K562 (cell line): ENCODE measurements around the gene FKBP15. TPM values are rescaled to one million over a fixed set of nuclear protein-coding genes. Genes with fewer than 3 reads are reported as not detected.

ENCODE experiments used
- BCL6 ChIP-seq: fragments of 250-450 bp; sonication (Bioruptor Pico); IDR thresholded peaks from 2 replicates; pipeline ENCODE4 v1.4.0; 2020
- FOXP1 ChIP-seq: sonication (generic); formaldehyde crosslinking; IDR thresholded peaks from 2 replicates; pipeline ENCODE4 v1.8.0; 2022; ENCODE audit warnings: mild to moderate bottlenecking, missing genetic modification reagents
- HDAC8 ChIP-seq: fragments of 450-650 bp; IDR thresholded peaks from 2 replicates; pipeline ENCODE4 v1.6.1; 2016; ENCODE audit warnings: mild to moderate bottlenecking, missing genetic modification characterization, moderate library complexity, missing compliant biosample characterization
- HIVEP1 ChIP-seq: fragments of 250-450 bp; sonication (Bioruptor Pico); IDR thresholded peaks from 2 replicates; pipeline ENCODE4 v1.4.0; 2020; ENCODE audit warnings: mild to moderate bottlenecking
- HNRNPK ChIP-seq: fragments of 200-400 bp; formaldehyde crosslinking; IDR thresholded peaks from one replicate; pipeline ENCODE4 v1.6.1; 2018; ENCODE audit warnings: mild to moderate bottlenecking, low read depth, low read length; ENCODE audit not compliant: poor library complexity, severe bottlenecking
- JUN ChIP-seq, 2 experiments: sonication (generic) in 1 of 2; formaldehyde crosslinking in 1 of 2; IDR thresholded peaks; 2 replicates each; pipeline versions ENCODE4 v1.6.1 to v1.8.0; 2012 to 2022; ENCODE audit warnings: borderline replicate concordance in 2 of 2, mild to moderate bottlenecking in 2 of 2, improper control_type of control experiment in 1 of 2, low read depth in 1 of 2, low read length in 1 of 2, missing genetic modification reagents in 1 of 2
- KLF6 ChIP-seq: fragments of 250-450 bp; sonication (Bioruptor Pico); IDR thresholded peaks from 2 replicates; pipeline ENCODE4 v1.4.0; 2020; ENCODE audit warnings: mild to moderate bottlenecking, moderate library complexity, borderline replicate concordance
- NR4A1 ChIP-seq, 2 experiments: fragments of 250-450 bp in 1 of 2; fragments of 450-650 bp in 1 of 2; sonication (Bioruptor Pico) in 1 of 2; IDR thresholded peaks; 2 replicates each; pipeline versions ENCODE4 v1.4.0 to v1.6.1; 2016 to 2020; ENCODE audit warnings: mild to moderate bottlenecking in 2 of 2, missing compliant biosample characterization in 1 of 2, missing genetic modification characterization in 1 of 2, moderate library complexity in 1 of 2
- RFX7 ChIP-seq: fragments of 250-450 bp; sonication (Bioruptor Pico); IDR thresholded peaks from 2 replicates; pipeline ENCODE4 v1.5.1; 2021; ENCODE audit warnings: mild to moderate bottlenecking
- WHSC1 ChIP-seq: IDR thresholded peaks from one replicate; pipeline ENCODE4 v1.6.1; 2012; ENCODE audit warnings: low read length, control low read depth, inconsistent platforms
- polyA plus RNA-seq, 8 experiments: library from polyadenylated mRNA; depleted of rRNA in 4 of 8; stranded (reverse) in 5 of 8; unstranded in 3 of 8; fragments of >200 nt; fragmentation: Nextera tagmentation in 2 of 8; fragmentation: Illumina TruSeq in 1 of 8; extraction: Ambion mirVana in 2 of 8; extraction: Trizol in 1 of 8; gene quantifications; 2 replicates each; pipeline versions ENCODE4 v1.2.1 to v1.2.3, GENCODE V29; 2011 to 2014; ENCODE audit warnings: inconsistent platforms in 1 of 8, missing spikeins in 1 of 8
- total RNA-seq, 7 experiments: library from RNA; depleted of rRNA in 6 of 7; stranded (reverse); fragments of >200 nt in 6 of 7; fragmentation: Illumina TruSeq in 2 of 7; extraction: Trizol in 2 of 7; gene quantifications; 2 replicates each; pipeline versions ENCODE4 v1.2.1 to v1.2.3, GENCODE V29; 2011 to 2021; ENCODE audit warnings: low replicate concordance in 1 of 7
- TF ChIP-seq, protein P1 (sequence below), 2 experiments: fragments of 450-650 bp; formaldehyde crosslinking in 1 of 2; IDR thresholded peaks; 2 replicates each; pipeline versions ENCODE4 v1.4.0 to v1.6.1; 2014 to 2020; ENCODE audit warnings: mild to moderate bottlenecking in 2 of 2, borderline replicate concordance in 1 of 2, low read depth in 1 of 2
- TF ChIP-seq, protein P2 (sequence below): fragments of 250-450 bp; sonication (Bioruptor Pico); IDR thresholded peaks from 2 replicates; pipeline ENCODE4 v1.4.0; 2020; ENCODE audit warnings: mild to moderate bottlenecking
- TF ChIP-seq, protein P3 (sequence below): fragments of 200-400 bp; formaldehyde crosslinking; IDR thresholded peaks from 2 replicates; pipeline ENCODE4 v1.6.1; 2017; ENCODE audit warnings: mild to moderate bottlenecking, low read depth, low read length, moderate library complexity

Gene FKBP15
- total and polyA plus RNA-seq, 9 of the 15 experiments (the other 6 are each of a cell fraction or from before 2014, with no cell fraction given), result 8.7 to 38.0 (median 18.9) TPM

DNA sequence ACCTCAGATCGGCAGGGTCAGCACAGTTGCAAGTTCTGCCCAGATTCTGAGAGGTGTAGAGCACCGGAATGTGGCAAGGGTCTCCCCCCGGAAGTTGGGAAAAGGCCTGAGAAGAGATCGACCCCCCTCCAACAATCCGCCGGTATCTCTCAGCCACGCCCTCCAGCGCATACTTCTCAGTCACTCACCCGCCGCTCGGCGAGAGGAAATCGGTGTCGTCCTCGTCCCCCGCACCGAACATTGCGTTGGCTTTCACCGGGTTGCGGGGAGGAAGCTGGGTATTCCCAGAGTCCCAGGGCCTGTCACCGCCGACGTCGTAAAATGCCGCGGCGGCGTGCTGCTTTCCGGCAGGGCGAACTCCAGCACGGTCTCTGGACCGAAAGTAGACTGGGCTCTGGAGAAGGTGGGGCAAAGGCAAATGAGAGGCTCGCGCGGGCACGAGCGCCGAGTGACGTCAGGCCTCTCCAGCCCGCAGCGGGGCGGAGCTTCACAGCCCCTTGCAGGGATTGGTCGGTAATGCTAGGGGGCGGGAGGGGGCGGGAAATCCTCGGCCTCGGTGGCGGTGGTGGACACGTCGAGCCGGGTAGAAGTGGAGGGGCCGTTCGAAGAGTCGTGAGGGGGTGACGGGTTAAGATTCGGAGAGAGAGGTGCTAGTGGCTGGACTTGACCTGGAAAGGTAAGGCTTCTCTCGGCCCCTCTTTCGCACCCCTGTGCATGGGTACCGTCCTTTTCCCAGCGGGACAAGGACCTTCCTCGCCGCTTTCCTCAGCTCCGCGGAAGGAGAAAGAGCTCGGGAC lies at the start of gene FKBP15, which contains the start of gene SLC31A1 (continued):
- peak; percentile 43; the same call in 1 of the 2 replicates for TF ChIP-seq JUN (IDR thresholded peaks at IDR 0.05; ENCODE audit: borderline replicate concordance, low read depth, low read length)
- peak; percentile 66; the same call in 1 of the 2 replicates for TF ChIP-seq JUN (CRISPR knock-in tag; IDR thresholded peaks at IDR 0.05; ENCODE audit: borderline replicate concordance)
- TF ChIP-seq, protein P1, sequence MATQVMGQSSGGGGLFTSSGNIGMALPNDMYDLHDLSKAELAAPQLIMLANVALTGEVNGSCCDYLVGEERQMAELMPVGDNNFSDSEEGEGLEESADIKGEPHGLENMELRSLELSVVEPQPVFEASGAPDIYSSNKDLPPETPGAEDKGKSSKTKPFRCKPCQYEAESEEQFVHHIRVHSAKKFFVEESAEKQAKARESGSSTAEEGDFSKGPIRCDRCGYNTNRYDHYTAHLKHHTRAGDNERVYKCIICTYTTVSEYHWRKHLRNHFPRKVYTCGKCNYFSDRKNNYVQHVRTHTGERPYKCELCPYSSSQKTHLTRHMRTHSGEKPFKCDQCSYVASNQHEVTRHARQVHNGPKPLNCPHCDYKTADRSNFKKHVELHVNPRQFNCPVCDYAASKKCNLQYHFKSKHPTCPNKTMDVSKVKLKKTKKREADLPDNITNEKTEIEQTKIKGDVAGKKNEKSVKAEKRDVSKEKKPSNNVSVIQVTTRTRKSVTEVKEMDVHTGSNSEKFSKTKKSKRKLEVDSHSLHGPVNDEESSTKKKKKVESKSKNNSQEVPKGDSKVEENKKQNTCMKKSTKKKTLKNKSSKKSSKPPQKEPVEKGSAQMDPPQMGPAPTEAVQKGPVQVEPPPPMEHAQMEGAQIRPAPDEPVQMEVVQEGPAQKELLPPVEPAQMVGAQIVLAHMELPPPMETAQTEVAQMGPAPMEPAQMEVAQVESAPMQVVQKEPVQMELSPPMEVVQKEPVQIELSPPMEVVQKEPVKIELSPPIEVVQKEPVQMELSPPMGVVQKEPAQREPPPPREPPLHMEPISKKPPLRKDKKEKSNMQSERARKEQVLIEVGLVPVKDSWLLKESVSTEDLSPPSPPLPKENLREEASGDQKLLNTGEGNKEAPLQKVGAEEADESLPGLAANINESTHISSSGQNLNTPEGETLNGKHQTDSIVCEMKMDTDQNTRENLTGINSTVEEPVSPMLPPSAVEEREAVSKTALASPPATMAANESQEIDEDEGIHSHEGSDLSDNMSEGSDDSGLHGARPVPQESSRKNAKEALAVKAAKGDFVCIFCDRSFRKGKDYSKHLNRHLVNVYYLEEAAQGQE (IDR thresholded peaks at IDR 0.05; ENCODE audit: borderline replicate concordance), result no peak
- TF ChIP-seq, protein P1 (CRISPR knock-in tag; IDR thresholded peaks at IDR 0.05; ENCODE audit: low read depth), result 0 out of 2 replicates have a peak, but pooled peaks have one; percentile 35
- TF ChIP-seq FOXP1, result no peak
- no peak for TF ChIP-seq RFX7 (CRISPR knock-in tag)
- TF ChIP-seq KLF6 (CRISPR knock-in tag), result no peak
- no peak for TF ChIP-seq NR4A1 (CRISPR knock-in tag; IDR thresholded peaks at IDR 0.05)
- TF ChIP-seq NR4A1 (tag; IDR thresholded peaks at IDR 0.05), result no peak
- TF ChIP-seq, protein P2, sequence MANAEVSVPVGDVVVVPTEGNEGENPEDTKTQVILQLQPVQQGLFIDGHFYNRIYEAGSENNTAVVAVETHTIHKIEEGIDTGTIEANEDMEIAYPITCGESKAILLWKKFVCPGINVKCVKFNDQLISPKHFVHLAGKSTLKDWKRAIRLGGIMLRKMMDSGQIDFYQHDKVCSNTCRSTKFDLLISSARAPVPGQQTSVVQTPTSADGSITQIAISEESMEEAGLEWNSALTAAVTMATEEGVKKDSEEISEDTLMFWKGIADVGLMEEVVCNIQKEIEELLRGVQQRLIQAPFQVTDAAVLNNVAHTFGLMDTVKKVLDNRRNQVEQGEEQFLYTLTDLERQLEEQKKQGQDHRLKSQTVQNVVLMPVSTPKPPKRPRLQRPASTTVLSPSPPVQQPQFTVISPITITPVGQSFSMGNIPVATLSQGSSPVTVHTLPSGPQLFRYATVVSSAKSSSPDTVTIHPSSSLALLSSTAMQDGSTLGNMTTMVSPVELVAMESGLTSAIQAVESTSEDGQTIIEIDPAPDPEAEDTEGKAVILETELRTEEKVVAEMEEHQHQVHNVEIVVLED (CRISPR knock-in tag), result no peak
- TF ChIP-seq WHSC1, result no peak
- TF ChIP-seq HIVEP1 (CRISPR knock-in tag), result no peak
- TF ChIP-seq HDAC8 (tag), result no peak
- no peak for TF ChIP-seq HNRNPK
- no peak for TF ChIP-seq BCL6 (CRISPR knock-in tag)
- TF ChIP-seq, protein P3, sequence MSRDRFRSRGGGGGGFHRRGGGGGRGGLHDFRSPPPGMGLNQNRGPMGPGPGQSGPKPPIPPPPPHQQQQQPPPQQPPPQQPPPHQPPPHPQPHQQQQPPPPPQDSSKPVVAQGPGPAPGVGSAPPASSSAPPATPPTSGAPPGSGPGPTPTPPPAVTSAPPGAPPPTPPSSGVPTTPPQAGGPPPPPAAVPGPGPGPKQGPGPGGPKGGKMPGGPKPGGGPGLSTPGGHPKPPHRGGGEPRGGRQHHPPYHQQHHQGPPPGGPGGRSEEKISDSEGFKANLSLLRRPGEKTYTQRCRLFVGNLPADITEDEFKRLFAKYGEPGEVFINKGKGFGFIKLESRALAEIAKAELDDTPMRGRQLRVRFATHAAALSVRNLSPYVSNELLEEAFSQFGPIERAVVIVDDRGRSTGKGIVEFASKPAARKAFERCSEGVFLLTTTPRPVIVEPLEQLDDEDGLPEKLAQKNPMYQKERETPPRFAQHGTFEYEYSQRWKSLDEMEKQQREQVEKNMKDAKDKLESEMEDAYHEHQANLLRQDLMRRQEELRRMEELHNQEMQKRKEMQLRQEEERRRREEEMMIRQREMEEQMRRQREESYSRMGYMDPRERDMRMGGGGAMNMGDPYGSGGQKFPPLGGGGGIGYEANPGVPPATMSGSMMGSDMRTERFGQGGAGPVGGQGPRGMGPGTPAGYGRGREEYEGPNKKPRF, result no peak
